Measurements from ENCODE around the gene TAF11L2. TPM values are rescaled to one million over a fixed set of nuclear protein-coding genes. Genes with fewer than 3 reads are reported as not detected.
"Not testable (repeated sequence)": the region's sequence is repeated elsewhere in the genome, so short reads cannot be mapped to it uniquely, and the experiment has no call there.

TAF11L2 gene
- polyA plus RNA-seq, 1 of the 3 experiments (the other 2 are of a cell fraction), result not detected

DNA sequence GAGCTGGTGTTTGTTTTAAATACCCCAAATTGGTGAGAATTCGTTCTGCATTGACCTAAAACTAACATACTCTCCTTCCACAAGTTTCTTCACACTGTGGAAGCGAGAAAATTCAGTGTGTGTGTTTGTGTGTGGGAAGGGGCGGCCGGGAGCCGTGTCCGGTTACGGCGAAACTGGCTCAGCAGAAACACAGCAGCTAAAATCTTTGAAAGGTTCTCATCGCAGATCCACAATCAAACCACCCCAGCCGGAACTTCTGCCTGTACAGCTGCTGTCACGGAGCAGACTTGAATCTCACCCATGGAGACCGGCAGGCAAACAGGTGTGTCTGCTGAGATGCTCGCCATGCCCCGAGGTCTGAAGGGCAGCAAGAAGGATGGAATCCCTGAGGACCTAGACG lies 23.5 kb downstream of the TAF11L2 start, which contains the start of gene TAF11L4:
Gene TAF11L4, plus strand, starts transcription at position 301 of the 400 bp plus-strand sequence.
- H3K27ac ChIP-seq (ENCODE audit: low read depth in 2 of 2, low read length in 1 of 2); H3K9me3 ChIP-seq; H3K9ac ChIP-seq; H3K9me2 ChIP-seq; H3K4me3 ChIP-seq (ENCODE audit: low read depth in 2 of 2, low read length in 1 of 2); H3K79me2 ChIP-seq (ENCODE audit: insufficient read depth); H3K4me2 ChIP-seq; H3F3A ChIP-seq (replicated peaks; ENCODE audit: insufficient read depth); CTCF ChIA-PET; H3K4me1 ChIP-seq (ENCODE audit: control insufficient read depth in 1 of 2, insufficient read depth in 2 of 2, low read depth in 1 of 2, low read length in 1 of 2); H4K20me1 ChIP-seq (ENCODE audit: insufficient read depth); H3K36me3 ChIP-seq (replicated peaks in 1 of 2; ENCODE audit: control insufficient read depth in 1 of 2, insufficient read depth in 2 of 2, low read length in 1 of 2); POLR2A ChIA-PET; DNase-seq; H3K27me3 ChIP-seq (ENCODE audit: insufficient read depth); H2AFZ ChIP-seq (ENCODE audit: low read depth): not testable (repeated sequence)
- no CpG with 5 or more reads among the region's 15 CpGs for WGBS (ENCODE audit: low lambda C conversion rate)

DNA sequence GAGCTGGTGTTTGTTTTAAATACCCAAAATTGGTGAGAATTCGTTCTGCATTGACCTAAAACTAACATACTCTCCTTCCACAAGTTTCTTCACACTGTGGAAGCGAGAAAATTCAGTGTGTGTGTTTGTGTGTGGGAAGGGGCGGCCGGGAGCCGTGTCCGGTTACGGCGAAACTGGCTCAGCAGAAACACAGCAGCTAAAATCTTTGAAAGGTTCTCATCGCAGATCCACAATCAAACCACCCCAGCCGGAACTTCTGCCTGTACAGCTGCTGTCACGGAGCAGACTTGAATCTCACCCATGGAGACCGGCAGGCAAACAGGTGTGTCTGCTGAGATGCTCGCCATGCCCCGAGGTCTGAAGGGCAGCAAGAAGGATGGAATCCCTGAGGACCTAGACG lies 26.9 kb downstream of the TAF11L2 start, which contains the start of gene TAF11L5:
Gene TAF11L5, plus strand, starts transcription at position 301 of the 400 bp plus-strand sequence.
- H3K4me3 ChIP-seq (ENCODE audit: low read depth in 2 of 2, low read length in 1 of 2); POLR2A ChIA-PET; H3K9me3 ChIP-seq: not testable (repeated sequence)

DNA sequence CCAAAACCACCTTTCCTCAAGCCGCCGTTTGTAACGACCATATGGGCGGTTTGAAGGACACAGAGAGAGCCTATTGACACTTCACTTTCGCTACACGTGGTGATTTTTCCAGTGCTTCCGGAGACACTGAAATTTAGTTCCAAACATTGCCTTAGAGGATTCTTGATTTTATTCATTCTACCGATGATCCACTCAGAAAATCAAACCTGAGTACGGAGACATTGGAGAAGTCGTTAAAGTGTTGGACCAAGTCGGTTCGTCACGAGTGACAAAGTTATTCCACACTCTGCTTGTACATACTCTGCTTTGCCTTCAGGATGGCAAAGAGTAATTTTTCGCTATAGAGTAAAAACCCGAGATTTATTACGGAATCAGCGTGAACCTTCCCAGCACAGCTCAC lies 28.5 kb downstream of the TAF11L2 start:
- H3K36me3 ChIP-seq (replicated peaks in 1 of 2; ENCODE audit: control insufficient read depth in 1 of 2, insufficient read depth in 2 of 2, low read length in 1 of 2); H4K20me1 ChIP-seq (ENCODE audit: insufficient read depth); CTCF ChIA-PET; POLR2A ChIA-PET; H3K79me2 ChIP-seq (ENCODE audit: insufficient read depth); H3K4me1 ChIP-seq (ENCODE audit: control insufficient read depth in 1 of 2, insufficient read depth in 2 of 2, low read depth in 1 of 2, low read length in 1 of 2); H3K9me2 ChIP-seq; DNase-seq; H3K9me3 ChIP-seq; H3K27me3 ChIP-seq (ENCODE audit: insufficient read depth); H3K4me2 ChIP-seq; H3F3A ChIP-seq (replicated peaks; ENCODE audit: insufficient read depth); H2AFZ ChIP-seq (ENCODE audit: low read depth); H3K4me3 ChIP-seq (ENCODE audit: low read depth in 2 of 2, low read length in 1 of 2); H3K9ac ChIP-seq; H3K27ac ChIP-seq (ENCODE audit: low read depth in 2 of 2, low read length in 1 of 2): not testable (repeated sequence)
- 69% methylated on average over 13 of the region's 17 CpGs for WGBS (ENCODE audit: low lambda C conversion rate)

More for the DNA sequence above, 26.9 kb downstream of the TAF11L2 start, which contains the start of gene TAF11L5:
- H3K4me2 ChIP-seq; H3K27ac ChIP-seq (ENCODE audit: low read depth in 2 of 2, low read length in 1 of 2); CTCF ChIA-PET; H3K79me2 ChIP-seq (ENCODE audit: insufficient read depth); H4K20me1 ChIP-seq (ENCODE audit: insufficient read depth); H3F3A ChIP-seq (replicated peaks; ENCODE audit: insufficient read depth); H3K9me2 ChIP-seq; H3K27me3 ChIP-seq (ENCODE audit: insufficient read depth); H3K4me1 ChIP-seq (ENCODE audit: control insufficient read depth in 1 of 2, insufficient read depth in 2 of 2, low read depth in 1 of 2, low read length in 1 of 2); H2AFZ ChIP-seq (ENCODE audit: low read depth); H3K9ac ChIP-seq; H3K36me3 ChIP-seq (replicated peaks in 1 of 2; ENCODE audit: control insufficient read depth in 1 of 2, insufficient read depth in 2 of 2, low read length in 1 of 2); DNase-seq: not testable (repeated sequence)
- WGBS (ENCODE audit: low lambda C conversion rate), result no CpG with 5 or more reads among the region's 15 CpGs

GRCh38 chr5:17528369-17528768 lies 30.3 kb downstream of the TAF11L2 start, which contains the start of gene TAF11L6:
Gene TAF11L6, plus strand, starts transcription at chr5:17528669.
- DNase-seq; H3K27me3 ChIP-seq (ENCODE audit: insufficient read depth); H3K36me3 ChIP-seq (replicated peaks in 1 of 2; ENCODE audit: control insufficient read depth in 1 of 2, insufficient read depth in 2 of 2, low read length in 1 of 2); H4K20me1 ChIP-seq (ENCODE audit: insufficient read depth); CTCF ChIA-PET; POLR2A ChIA-PET; H3K79me2 ChIP-seq (ENCODE audit: insufficient read depth); H3K27ac ChIP-seq (ENCODE audit: low read depth in 2 of 2, low read length in 1 of 2); H3F3A ChIP-seq (replicated peaks; ENCODE audit: insufficient read depth); H3K4me1 ChIP-seq (ENCODE audit: control insufficient read depth in 1 of 2, insufficient read depth in 2 of 2, low read depth in 1 of 2, low read length in 1 of 2); H3K9ac ChIP-seq; H2AFZ ChIP-seq (ENCODE audit: low read depth); H3K9me2 ChIP-seq; H3K4me2 ChIP-seq; H3K9me3 ChIP-seq; H3K4me3 ChIP-seq (ENCODE audit: low read depth in 2 of 2, low read length in 1 of 2): not testable (repeated sequence)
- no CpG with 5 or more reads among the region's 15 CpGs for WGBS (ENCODE audit: low lambda C conversion rate)

Small RNA genes within 50 kb of the gene (small RNA-seq; reads per million reads assigned to genes)
- gene AC106774.3, result 0 reads per million in 7 experiments

Other genes starting within 250 kb of the TAF11L2 start
- not detected in 2 replicates for gene TAF11L3, start 20.1 kb downstream of the TAF11L2 start, polyA plus RNA-seq (2012; rRNA removed)
- not detected in 2 replicates for gene TAF11L4, start 23.6 kb downstream of the TAF11L2 start, polyA plus RNA-seq (2012; rRNA removed)
- gene TAF11L5, start 27.0 kb downstream of the TAF11L2 start, polyA plus RNA-seq (2012; rRNA removed), result not detected in 2 replicates
- not detected in 2 replicates for gene TAF11L6, start 30.4 kb downstream of the TAF11L2 start, polyA plus RNA-seq (2012; rRNA removed)
- not detected in 2 replicates for gene TAF11L7, start 87.5 kb downstream of the TAF11L2 start, polyA plus RNA-seq (2012; rRNA removed)
- not detected in 2 replicates for gene TAF11L8, start 92.7 kb downstream of the TAF11L2 start, polyA plus RNA-seq (2012; rRNA removed)
- gene TAF11L9, start 96.2 kb downstream of the TAF11L2 start, polyA plus RNA-seq (2012; rRNA removed), result not detected in 2 replicates
- not detected in 2 replicates for gene TAF11L10, start 99.6 kb downstream of the TAF11L2 start, polyA plus RNA-seq (2012; rRNA removed)
- not detected in 2 replicates for gene TAF11L11, start 106.0 kb downstream of the TAF11L2 start, polyA plus RNA-seq (2012; rRNA removed)
- not detected in 2 replicates for gene TAF11L12, start 112.2 kb downstream of the TAF11L2 start, polyA plus RNA-seq (2012; rRNA removed)
- not detected in 2 replicates for gene TAF11L13, start 133.9 kb downstream of the TAF11L2 start, polyA plus RNA-seq (2012; rRNA removed)
- not detected in 2 replicates for gene TAF11L14, start 136.2 kb downstream of the TAF11L2 start, polyA plus RNA-seq (2012; rRNA removed)

All from SK-N-SH (cell line).